Activated CD8-positive, alpha-beta T cell treated with anti-CD3 and anti-CD28 coated beads for 36 hours (primary cell): ENCODE measurements around the gene KDM8. TPM values are rescaled to one million over a fixed set of nuclear protein-coding genes. Genes with fewer than 3 reads are reported as not detected.

Source experiments
- ATAC-seq: fragments of 200-7000 bp; cut with Tn5 transposase; one replicate; pipeline ENCODE4 v1.10.0; 2021; ENCODE audit warnings: mild to moderate bottlenecking, moderate library complexity
- CTCF ChIA-PET: fragments of 350-600 bp; sonication (Branson Sonifier 250); formaldehyde crosslinking; loops from one replicate; lab custom pipeline; 2021; ENCODE audit warnings: antibody characterized with exemption; lab: Charles Lee
- POLR2A ChIA-PET: fragments of 350-600 bp; sonication (Branson Sonifier 250); formaldehyde crosslinking; loops from one replicate; lab custom pipeline; 2021; ENCODE audit warnings: antibody characterized with exemption; lab: Charles Lee
- DNase-seq: peaks from one replicate; pipeline ENCODE4 v3.0.0-alpha.2; 2020
- H3K27ac Mint-ChIP-seq: one replicate; pipeline ENCODE4 v1.8.0; 2021; ENCODE audit warnings: mild to moderate bottlenecking, mixed read lengths
- H3K27me3 Mint-ChIP-seq: one replicate; pipeline ENCODE4 v1.8.0; 2021; ENCODE audit warnings: mixed read lengths
- H3K36me3 Mint-ChIP-seq: one replicate; pipeline ENCODE4 v1.8.0; 2021; ENCODE audit warnings: low read depth, mixed read lengths
- H3K4me1 Mint-ChIP-seq: one replicate; pipeline ENCODE4 v1.8.0; 2021; ENCODE audit warnings: low read depth, mixed read lengths
- H3K4me3 Mint-ChIP-seq: one replicate; pipeline ENCODE4 v1.8.0; 2021; ENCODE audit warnings: mild to moderate bottlenecking, moderate library complexity, mixed read lengths
- H3K9me3 Mint-ChIP-seq: one replicate; pipeline ENCODE4 v1.8.0; 2021; ENCODE audit warnings: mixed read lengths
- CTCF ChIP-seq: fragments of 200-600 bp; IDR thresholded peaks from one replicate; pipeline ENCODE4 v1.8.0; 2022; ENCODE audit warnings: antibody characterized with exemption, mild to moderate bottlenecking
- intact Hi-C: fragments of 100-400 bp; cut with micrococcal nuclease; formaldehyde crosslinking; loops from one replicate; pipeline ENCODE4 v1.10.0; 2022
- total RNA-seq, 2 experiments: library from RNA; stranded (reverse); gene quantifications; one replicate each; pipeline ENCODE4 v1.2.3, GENCODE V29; 2021

The KDM8 gene
- total RNA-seq, 2 experiments from 2014 or later: 10.9 to 12.7 TPM

GRCh38 chr16:27215660-27216059 is 12.3 kb downstream of the KDM8 start:
- no peak for TF ChIP-seq CTCF
- Mint-ChIP-seq H3K4me3 (no peak overlapping the region), H3K9me3 (no peaks in the 10 kb centered on the region), H3K36me3 (peaks cover 13% of the 10 kb centered on the region), H3K4me1 (peaks cover 8% of the 10 kb centered on the region), H3K27ac (no peak overlapping the region), H3K27me3 (no peaks in the 10 kb centered on the region)
- no peak for DNase-seq
- ChIA-PET POLR2A (interaction anchor here (0.6 kb wide), 1 partner anchor 94 kb away, joined by 3 read pairs; no protein-coding TSS in a partner anchor), CTCF (no interaction called here)
- intact Hi-C loops: no loop called here
- ATAC-seq: no peak

GRCh38 chr16:27216297-27216885 is 13.1 kb downstream of the KDM8 start:
- Mint-ChIP-seq H3K36me3 (peaks cover 9% of the 10 kb centered on the region), H3K4me1 (peaks cover 3% of the 10 kb centered on the region), H3K9me3 (no peaks in the 10 kb centered on the region), H3K4me3 (no peak overlapping the region), H3K27me3 (no peaks in the 10 kb centered on the region), H3K27ac (no peak overlapping the region)
- ChIA-PET CTCF (interaction anchor here (1.2 kb wide), 1 partner anchor 19 kb away, joined by 3 read pairs; no protein-coding TSS in a partner anchor), POLR2A (interaction anchor here (1.4 kb wide), 1 partner anchor 12 kb away, joined by 5 read pairs; no protein-coding TSS in a partner anchor)
- no peak for ATAC-seq
- intact Hi-C loops: no loop called here
- TF ChIP-seq CTCF: no peak
- DNase-seq: no peak

GRCh38 chr16:27217256-27217655 is 13.9 kb downstream of the KDM8 start:
- Mint-ChIP-seq H3K36me3 (peaks cover 5% of the 10 kb centered on the region), H3K27ac (no peak overlapping the region), H3K9me3 (no peaks in the 10 kb centered on the region), H3K27me3 (no peaks in the 10 kb centered on the region), H3K4me1 (peaks cover 3% of the 10 kb centered on the region), H3K4me3 (no peak overlapping the region)
- DNase-seq (no peak), ATAC-seq (no peak)
- POLR2A ChIA-PET: interaction anchor here (0.9 to 1.4 kb wide), 2 partner anchors 13 to 66 kb away, joined by 3 to 5 read pairs; no protein-coding TSS in a partner anchor
- CTCF ChIA-PET: interaction anchor here (1.2 to 1.4 kb wide), 2 partner anchors 18 to 38 kb away, joined by 3 read pairs; no protein-coding TSS in a partner anchor
- no peak for TF ChIP-seq CTCF
- intact Hi-C loops: no loop called here

GRCh38 chr16:27218756-27219155 is 15.4 kb downstream of the KDM8 start:
- Mint-ChIP-seq H3K36me3 (peaks cover 5% of the 10 kb centered on the region), H3K4me1 (no peaks in the 10 kb centered on the region), H3K27ac (no peak overlapping the region), H3K4me3 (no peak overlapping the region), H3K27me3 (no peaks in the 10 kb centered on the region), H3K9me3 (no peaks in the 10 kb centered on the region)
- POLR2A ChIA-PET: interaction anchor here (0.7 to 1.2 kb wide), 2 partner anchors 15 to 32 kb away, joined by 3 read pairs; partner anchors contain the start of gene KDM8
- no peak for TF ChIP-seq CTCF
- CTCF ChIA-PET: no interaction called here
- DNase-seq (no peak), ATAC-seq (no peak)
- intact Hi-C loops: no loop called here

GRCh38 chr16:27219161-27219560 is 15.8 kb downstream of the KDM8 start:
- ChIA-PET POLR2A (interaction anchor here (0.7 to 1.2 kb wide), 2 partner anchors 15 to 32 kb away, joined by 3 read pairs; partner anchors contain the start of gene KDM8), CTCF (no interaction called here)
- Mint-ChIP-seq H3K36me3 (peaks cover 4% of the 10 kb centered on the region), H3K27ac (no peak overlapping the region), H3K27me3 (no peaks in the 10 kb centered on the region), H3K9me3 (no peaks in the 10 kb centered on the region), H3K4me1 (peaks cover 2% of the 10 kb centered on the region), H3K4me3 (no peak overlapping the region)
- intact Hi-C loops: no loop called here
- DNase-seq (no peak), ATAC-seq (no peak)
- TF ChIP-seq CTCF: no peak
